Measurements from ENCODE around the gene ALCAM.

ALCAM gene

DNA sequence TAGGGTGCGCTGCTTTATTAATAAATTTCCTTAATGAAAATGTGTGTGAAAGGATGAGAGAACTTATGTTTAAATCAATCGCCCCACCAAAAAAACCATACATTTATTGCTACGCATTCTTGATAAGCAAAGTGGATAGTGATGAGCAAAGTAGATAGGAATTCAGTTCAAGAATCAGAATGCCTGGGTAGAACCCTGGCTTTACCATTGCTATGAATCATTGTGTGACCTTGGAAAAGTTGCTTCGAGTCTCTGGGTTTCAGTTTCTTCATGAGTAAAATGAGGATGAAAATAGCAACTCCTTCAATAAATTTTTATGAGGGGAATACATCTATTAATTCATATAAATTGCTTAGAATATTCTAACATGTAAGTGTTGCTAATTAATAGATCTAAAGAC, 2.6 kb upstream of the ALCAM start:
- no peak overlapping the region for H3K4me3 ChIP-seq (ENCODE audit: low read depth, low read length)
- TF ChIP-seq, protein P1, sequence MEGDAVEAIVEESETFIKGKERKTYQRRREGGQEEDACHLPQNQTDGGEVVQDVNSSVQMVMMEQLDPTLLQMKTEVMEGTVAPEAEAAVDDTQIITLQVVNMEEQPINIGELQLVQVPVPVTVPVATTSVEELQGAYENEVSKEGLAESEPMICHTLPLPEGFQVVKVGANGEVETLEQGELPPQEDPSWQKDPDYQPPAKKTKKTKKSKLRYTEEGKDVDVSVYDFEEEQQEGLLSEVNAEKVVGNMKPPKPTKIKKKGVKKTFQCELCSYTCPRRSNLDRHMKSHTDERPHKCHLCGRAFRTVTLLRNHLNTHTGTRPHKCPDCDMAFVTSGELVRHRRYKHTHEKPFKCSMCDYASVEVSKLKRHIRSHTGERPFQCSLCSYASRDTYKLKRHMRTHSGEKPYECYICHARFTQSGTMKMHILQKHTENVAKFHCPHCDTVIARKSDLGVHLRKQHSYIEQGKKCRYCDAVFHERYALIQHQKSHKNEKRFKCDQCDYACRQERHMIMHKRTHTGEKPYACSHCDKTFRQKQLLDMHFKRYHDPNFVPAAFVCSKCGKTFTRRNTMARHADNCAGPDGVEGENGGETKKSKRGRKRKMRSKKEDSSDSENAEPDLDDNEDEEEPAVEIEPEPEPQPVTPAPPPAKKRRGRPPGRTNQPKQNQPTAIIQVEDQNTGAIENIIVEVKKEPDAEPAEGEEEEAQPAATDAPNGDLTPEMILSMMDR (IDR thresholded peaks at IDR 0.05; ENCODE audit: borderline replicate concordance, insufficient read depth, low read depth, low read length) = no peak

DNA sequence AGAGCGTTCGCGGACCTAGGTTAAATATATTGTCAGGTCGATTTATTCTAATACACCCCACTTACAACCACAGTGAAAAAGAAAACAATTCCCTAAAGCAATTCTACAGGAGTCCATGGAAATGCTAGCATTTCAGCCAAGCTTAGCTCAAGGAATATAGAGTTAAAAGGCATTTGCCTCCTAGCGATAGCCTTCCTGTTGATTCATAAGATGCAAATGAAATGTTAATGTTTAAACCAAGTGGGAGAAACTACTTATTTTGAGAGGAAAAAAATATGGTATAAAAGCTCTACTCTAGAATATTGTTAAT, 1.7 kb upstream of the ALCAM start:
- TF ChIP-seq, protein P1 (IDR thresholded peaks at IDR 0.05; ENCODE audit: borderline replicate concordance, insufficient read depth, low read depth, low read length) = no peak
- no peak overlapping the region for H3K4me3 ChIP-seq (ENCODE audit: low read depth, low read length)

DNA sequence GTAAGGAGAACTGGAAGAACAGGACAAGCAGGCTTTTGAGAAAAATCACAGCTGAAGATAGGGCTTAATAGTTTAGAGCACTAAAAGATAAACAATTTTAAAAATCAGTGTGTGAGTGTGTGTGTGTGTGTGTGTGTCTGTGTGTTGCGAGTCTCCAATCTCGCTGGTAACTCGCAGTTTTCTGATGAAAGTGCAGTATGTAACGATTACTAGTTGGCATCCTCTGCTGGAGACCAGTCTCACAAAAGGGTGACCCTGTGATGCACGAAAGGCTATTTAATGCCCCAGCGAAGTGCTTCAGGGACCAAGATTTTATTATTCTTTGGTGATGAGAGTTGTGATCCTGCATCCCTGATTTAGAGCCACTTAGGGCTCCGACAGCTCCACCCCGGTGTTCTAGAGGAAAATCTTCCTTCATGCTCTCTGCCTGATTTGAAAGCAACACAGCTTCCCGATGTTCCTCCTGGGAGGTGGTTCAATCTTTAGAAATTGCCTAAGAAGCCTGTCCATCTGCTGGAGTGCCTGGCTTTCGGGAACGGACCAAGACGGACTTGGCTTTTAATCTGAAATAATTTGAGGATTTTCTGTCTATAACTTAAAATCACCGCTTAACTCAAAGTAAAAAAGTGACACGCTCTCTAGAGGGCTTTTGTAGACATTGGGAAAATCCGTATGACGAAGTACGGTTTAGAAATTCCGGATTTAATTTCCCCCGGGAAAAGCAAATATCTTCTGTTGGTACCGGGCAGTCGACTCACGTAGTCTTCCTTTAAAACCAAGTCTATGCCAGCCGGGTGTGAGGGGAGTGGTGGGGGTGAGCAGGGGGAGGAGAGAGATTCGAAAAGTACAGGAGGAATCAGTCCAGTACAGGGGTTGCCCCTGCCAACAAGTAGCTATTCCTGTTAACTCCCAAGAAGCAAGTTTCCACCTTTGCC, 1.1 kb upstream of the ALCAM start:
- peak overlapping the region; percentile 75 for H3K4me3 ChIP-seq (ENCODE audit: low read depth, low read length)
- TF ChIP-seq, protein P1 (IDR thresholded peaks at IDR 0.05; ENCODE audit: borderline replicate concordance, insufficient read depth, low read depth, low read length) = no peak

DNA sequence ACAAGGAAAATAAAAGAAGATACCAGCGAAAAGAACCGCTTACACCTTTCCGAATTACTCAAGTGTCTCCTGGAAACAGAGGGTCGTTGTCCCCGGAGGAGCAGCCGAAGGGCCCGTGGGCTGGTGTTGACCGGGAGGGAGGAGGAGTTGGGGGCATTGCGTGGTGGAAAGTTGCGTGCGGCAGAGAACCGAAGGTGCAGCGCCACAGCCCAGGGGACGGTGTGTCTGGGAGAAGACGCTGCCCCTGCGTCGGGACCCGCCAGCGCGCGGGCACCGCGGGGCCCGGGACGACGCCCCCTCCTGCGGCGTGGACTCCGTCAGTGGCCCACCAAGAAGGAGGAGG, 325 bp downstream of the ALCAM start:
- H3K4me3 ChIP-seq (ENCODE audit: low read depth, low read length) = peak overlapping the region; percentile 75
- TF ChIP-seq, protein P1 (IDR thresholded peaks at IDR 0.05; ENCODE audit: borderline replicate concordance, insufficient read depth, low read depth, low read length) = no peak

DNA sequence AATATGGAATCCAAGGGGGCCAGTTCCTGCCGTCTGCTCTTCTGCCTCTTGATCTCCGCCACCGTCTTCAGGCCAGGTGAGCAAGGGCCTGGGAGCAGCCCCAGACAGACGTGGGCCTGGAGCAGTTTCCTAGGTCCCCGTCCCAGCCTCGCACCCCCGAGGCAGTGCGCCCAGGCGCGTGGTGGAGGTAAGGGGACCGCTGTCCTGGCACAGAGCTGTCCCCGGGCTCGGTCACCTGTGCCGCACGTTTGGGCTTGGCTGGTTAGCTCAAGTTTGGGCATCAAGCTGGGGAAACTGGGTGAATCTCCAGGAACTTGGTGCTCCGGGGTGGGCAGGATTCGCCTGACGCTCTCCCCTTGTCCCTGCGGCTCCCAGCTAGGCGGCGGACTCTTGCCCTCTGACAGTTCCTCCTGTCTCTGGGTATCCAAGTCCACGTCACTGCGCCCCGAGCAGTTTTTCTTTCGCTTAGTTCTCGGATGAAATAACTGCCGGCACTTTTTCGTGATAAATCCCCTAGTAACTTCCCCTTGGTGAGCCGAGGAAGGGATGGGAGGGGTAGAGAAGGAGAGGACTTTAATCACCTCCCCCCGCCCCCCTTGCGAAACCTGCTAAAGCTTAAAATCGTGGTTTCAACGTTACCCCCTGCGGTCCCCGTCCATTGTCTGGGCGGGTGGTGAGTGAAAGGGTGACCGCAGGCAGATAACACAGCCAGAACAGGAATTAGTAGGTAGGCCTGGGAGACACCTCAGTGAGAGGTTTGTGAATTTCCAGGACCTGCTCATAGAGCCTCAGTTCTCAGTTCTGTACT, 901 bp downstream of the ALCAM start:
- TF ChIP-seq, protein P1 (IDR thresholded peaks at IDR 0.05; ENCODE audit: borderline replicate concordance, insufficient read depth, low read depth, low read length) = no peak
- peak overlapping the region; percentile 75 for H3K4me3 ChIP-seq (ENCODE audit: low read depth, low read length)

DNA sequence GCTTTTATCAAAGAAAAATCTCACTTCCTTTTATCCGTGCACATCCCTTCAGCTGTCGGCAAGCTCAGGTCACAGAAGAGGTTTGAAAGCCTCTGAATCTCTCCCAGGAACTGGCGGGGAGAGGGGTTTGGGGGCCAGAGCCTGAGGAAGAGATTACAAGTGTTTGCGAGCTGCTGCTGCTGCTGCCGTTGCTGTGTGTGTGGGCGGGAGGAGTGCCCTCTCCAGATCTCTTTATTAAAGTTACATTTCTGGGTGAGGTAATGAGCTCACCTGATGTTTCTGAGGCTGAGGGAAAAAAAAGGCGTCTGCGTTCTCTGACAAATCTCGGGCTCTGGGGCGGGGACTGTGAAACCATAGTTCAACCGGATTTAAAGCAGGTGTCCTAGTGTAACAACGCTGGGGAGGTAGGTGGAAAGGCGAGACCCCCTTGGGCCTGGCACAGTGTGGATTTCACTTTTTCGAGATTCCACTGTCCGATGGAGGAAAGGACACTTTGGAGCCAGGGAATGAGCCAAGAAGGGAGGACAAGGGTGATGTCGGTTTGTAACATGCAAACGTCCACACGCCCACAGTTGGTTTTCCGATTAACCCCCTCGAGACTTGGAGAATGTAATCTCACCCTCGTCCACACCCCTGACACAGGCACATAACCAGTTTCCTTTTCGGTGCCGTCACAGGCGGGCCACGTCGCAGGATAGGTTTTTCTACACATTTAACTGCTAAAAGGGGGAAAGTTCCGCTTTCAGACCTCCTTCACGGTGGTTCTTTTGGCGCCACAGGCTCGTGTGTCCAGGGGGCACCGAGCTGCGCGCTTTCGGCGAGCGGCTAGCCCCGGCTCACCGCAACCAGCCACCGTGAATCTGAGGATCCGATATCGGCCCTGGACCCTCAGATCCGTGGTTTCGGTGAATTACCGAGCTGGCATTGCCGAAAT, 2.1 kb downstream of the ALCAM start:
- TF ChIP-seq, protein P1 (IDR thresholded peaks at IDR 0.05; ENCODE audit: borderline replicate concordance, insufficient read depth, low read depth, low read length) = no peak
- H3K4me3 ChIP-seq (ENCODE audit: low read depth, low read length) = peak overlapping the region; percentile 75

Measured in GM12875 (cell line).